HG03097 (cell line): Measurements from ENCODE around the gene RFX1.

Experiments
- ATAC-seq: cut with Tn5 transposase; IDR thresholded peaks from one replicate; pipeline ENCODE4 v1.9.1; 2021; ENCODE audit not compliant: unreplicated experiment, low FRiP score

RFX1 gene

GRCh38 chr19:13997631-13997962 is 8.5 kb downstream of the RFX1 start:
- no peak for ATAC-seq

- ATAC-seq, result no peak
These were observed 9.0 kb downstream of the RFX1 start for GRCh38 chr19:13996928-13997630.

- no peak for ATAC-seq
These were observed 10.0 kb downstream of the RFX1 start for GRCh38 chr19:13995878-13996765.

GRCh38 chr19:13995017-13995728 is 10.9 kb downstream of the RFX1 start:
- no peak for ATAC-seq

- no peak for ATAC-seq
These were observed 12.4 kb downstream of the RFX1 start for GRCh38 chr19:13993590-13994300.

GRCh38 chr19:13992025-13992424 is 14.1 kb downstream of the RFX1 start:
- no peak for ATAC-seq

- ATAC-seq, result no peak
These were observed 16.0 kb downstream of the RFX1 start for GRCh38 chr19:13990085-13990484.

GRCh38 chr19:13989487-13989886 is 16.6 kb downstream of the RFX1 start:
- no peak for ATAC-seq

GRCh38 chr19:13987101-13987890 is 18.8 kb downstream of the RFX1 start:
- ATAC-seq, result no peak

GRCh38 chr19:13986348-13986904 is 19.7 kb downstream of the RFX1 start:
- peak; percentile 80 for ATAC-seq

GRCh38 chr19:13985771-13986347 is 20.3 kb downstream of the RFX1 start:
- no peak for ATAC-seq

GRCh38 chr19:13984875-13985741 is 21.0 kb downstream of the RFX1 start:
- ATAC-seq, result no peak

GRCh38 chr19:13984186-13984585 is 21.9 kb downstream of the RFX1 start:
- ATAC-seq, result no peak

- no peak for ATAC-seq
These were observed 22.8 kb downstream of the RFX1 start for GRCh38 chr19:13983213-13983889.

- no peak for ATAC-seq
These were observed 23.3 kb downstream of the RFX1 start for GRCh38 chr19:13982773-13983172.

- no peak for ATAC-seq
These were observed 24.1 kb downstream of the RFX1 start for GRCh38 chr19:13981988-13982501.

- ATAC-seq, result no peak
These were observed 24.7 kb downstream of the RFX1 start for GRCh38 chr19:13981467-13981866.

GRCh38 chr19:13981021-13981420 is 25.1 kb downstream of the RFX1 start:
- ATAC-seq, result no peak
